C4-2B (cell line): Measurements from ENCODE around the gene MAGEF1.

Experiments
- CTCF ChIP-seq: fragments of 450-650 bp; conservative IDR thresholded peaks from 2 replicates; pipeline ENCODE4 v1.5.1; 2017; ENCODE audit warnings: mild to moderate bottlenecking
- ZFX ChIP-seq: fragments of 450-650 bp; IDR thresholded peaks from 2 replicates; pipeline ENCODE4 v1.6.1; 2017

- TF ChIP-seq CTCF (no peak; the same call in 1 of the 2 replicates), ZFX (no peak)
Observed at GRCh38 chr3:184748219-184749135, 36.6 kb upstream of the MAGEF1 start.
